ENCODE results near the gene ULK4.

GRCh38 chr3:42001777-42002176 is 39.9 kb upstream of the ULK4 start:
- TF ChIP-seq, protein P1, sequence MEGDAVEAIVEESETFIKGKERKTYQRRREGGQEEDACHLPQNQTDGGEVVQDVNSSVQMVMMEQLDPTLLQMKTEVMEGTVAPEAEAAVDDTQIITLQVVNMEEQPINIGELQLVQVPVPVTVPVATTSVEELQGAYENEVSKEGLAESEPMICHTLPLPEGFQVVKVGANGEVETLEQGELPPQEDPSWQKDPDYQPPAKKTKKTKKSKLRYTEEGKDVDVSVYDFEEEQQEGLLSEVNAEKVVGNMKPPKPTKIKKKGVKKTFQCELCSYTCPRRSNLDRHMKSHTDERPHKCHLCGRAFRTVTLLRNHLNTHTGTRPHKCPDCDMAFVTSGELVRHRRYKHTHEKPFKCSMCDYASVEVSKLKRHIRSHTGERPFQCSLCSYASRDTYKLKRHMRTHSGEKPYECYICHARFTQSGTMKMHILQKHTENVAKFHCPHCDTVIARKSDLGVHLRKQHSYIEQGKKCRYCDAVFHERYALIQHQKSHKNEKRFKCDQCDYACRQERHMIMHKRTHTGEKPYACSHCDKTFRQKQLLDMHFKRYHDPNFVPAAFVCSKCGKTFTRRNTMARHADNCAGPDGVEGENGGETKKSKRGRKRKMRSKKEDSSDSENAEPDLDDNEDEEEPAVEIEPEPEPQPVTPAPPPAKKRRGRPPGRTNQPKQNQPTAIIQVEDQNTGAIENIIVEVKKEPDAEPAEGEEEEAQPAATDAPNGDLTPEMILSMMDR (IDR thresholded peaks at IDR 0.05 in 4 of 5, conservative IDR thresholded peaks at IDR 0.05 in 1 of 5): no peak
- TF ChIP-seq POLR2A (IDR thresholded peaks at IDR 0.05): no peak

Measured in gastrocnemius medialis (tissue), 4 donors.